Measurements from ENCODE around the gene CYYR1. TPM values are rescaled to one million over a fixed set of nuclear protein-coding genes. Genes with fewer than 3 reads are reported as not detected.
A peak's percentile ranks its signal among the peaks of the same experiment; 100 is the strongest.

The CYYR1 gene
- polyA plus RNA-seq, 1 donor (not counting 4 experiments of a cell fraction or from before 2014, with no cell fraction given): 1.5 TPM

- no peaks in the 10 kb centered on the region for H3K9me3 ChIP-seq (ENCODE audit: control insufficient read depth, low read depth, low read length)
- H3K9ac ChIP-seq (ENCODE audit: control insufficient read depth, extremely low read depth, insufficient read depth, low read length): no peak overlapping the region
- H3K36me3 ChIP-seq (ENCODE audit: control insufficient read depth in 2 of 2, extremely low read depth in 1 of 2, insufficient read depth in 2 of 2, low read length in 2 of 2): no peaks in the 10 kb centered on the region
- no peaks in the 10 kb centered on the region for H3K9me1 ChIP-seq (ENCODE audit: control insufficient read depth, extremely low read depth, insufficient read depth, low read length)
- TF ChIP-seq CTCF (optimal IDR thresholded peaks at IDR 0.05 in 1 of 3, IDR thresholded peaks at IDR 0.05 in 1 of 3, conservative IDR thresholded peaks at IDR 0.05 in 1 of 3; ENCODE audit: extremely low read depth in 1 of 3, insufficient read depth in 2 of 3, low read length in 3 of 3) (no peak), EZH2 (IDR thresholded peaks at IDR 0.05; ENCODE audit: low read length) (no peak)
- no peaks in the 10 kb centered on the region for H3K4me1 ChIP-seq (ENCODE audit: control insufficient read depth, extremely low read depth, insufficient read depth, low read length)
- FAIRE-seq (no peak), DNase-seq (ENCODE audit: low read depth, low spot score) (no peak)
- H2AFZ ChIP-seq (ENCODE audit: control insufficient read depth, low read length): no peak overlapping the region
- no peak overlapping the region for H3K27ac ChIP-seq (ENCODE audit: control insufficient read depth, insufficient read depth, low read length)
- H4K20me1 ChIP-seq (ENCODE audit: control insufficient read depth, extremely low read depth, insufficient read depth, low read length): no peaks in the 10 kb centered on the region
- H3K4me3 ChIP-seq (ENCODE audit: control insufficient read depth in 2 of 3, extremely low read depth in 1 of 3, insufficient read depth in 2 of 3, low read depth in 1 of 3, low read length in 3 of 3): no peak overlapping the region
- dilution Hi-C loops (cut with MboI; ENCODE audit: extremely low pct_ligation_motif_present, low sequenced_read_pairs): no loop called here
- H3K27me3 ChIP-seq (ENCODE audit: control insufficient read depth, extremely low read depth, insufficient read depth, low read length): no peaks in the 10 kb centered on the region
- H3K4me2 ChIP-seq (ENCODE audit: control insufficient read depth, extremely low read depth, insufficient read depth, low read depth, low read length): no peak overlapping the region
- no peaks in the 10 kb centered on the region for H3K79me2 ChIP-seq (ENCODE audit: control insufficient read depth, insufficient read depth, low read length)
Observed at GRCh38 chr21:26519142-26519541, 53.9 kb downstream of the CYYR1 start.

- no peak for TF ChIP-seq EZH2 (IDR thresholded peaks at IDR 0.05; ENCODE audit: low read length)
- no peak for FAIRE-seq
Observed at GRCh38 chr21:26515257-26515656, 57.8 kb downstream of the CYYR1 start.

GRCh38 chr21:26513212-26513611 lies 59.9 kb downstream of the CYYR1 start:
- peak overlapping the region; percentile 50 for H2AFZ ChIP-seq (ENCODE audit: control insufficient read depth, low read length)
- dilution Hi-C loops (cut with MboI; ENCODE audit: extremely low pct_ligation_motif_present, low sequenced_read_pairs): no loop called here
- TF ChIP-seq CTCF (optimal IDR thresholded peaks at IDR 0.05 in 1 of 3, IDR thresholded peaks at IDR 0.05 in 1 of 3, conservative IDR thresholded peaks at IDR 0.05 in 1 of 3; ENCODE audit: extremely low read depth in 1 of 3, insufficient read depth in 2 of 3, low read length in 3 of 3): no peak
- TF ChIP-seq EZH2 (IDR thresholded peaks at IDR 0.05; ENCODE audit: low read length): no peak
- H3K27me3 ChIP-seq (ENCODE audit: control insufficient read depth, extremely low read depth, insufficient read depth, low read length): no peaks in the 10 kb centered on the region
- FAIRE-seq (peak; percentile 81), DNase-seq (ENCODE audit: low read depth, low spot score) (peak; percentile 13)
- no peaks in the 10 kb centered on the region for H4K20me1 ChIP-seq (ENCODE audit: control insufficient read depth, extremely low read depth, insufficient read depth, low read length)
- no peaks in the 10 kb centered on the region for H3K79me2 ChIP-seq (ENCODE audit: control insufficient read depth, insufficient read depth, low read length)
- no peaks in the 10 kb centered on the region for H3K36me3 ChIP-seq (ENCODE audit: control insufficient read depth in 2 of 2, extremely low read depth in 1 of 2, insufficient read depth in 2 of 2, low read length in 2 of 2)
- peak overlapping the region; percentile 9 for H3K4me2 ChIP-seq (ENCODE audit: control insufficient read depth, extremely low read depth, insufficient read depth, low read depth, low read length)
- H3K9me1 ChIP-seq (ENCODE audit: control insufficient read depth, extremely low read depth, insufficient read depth, low read length): no peaks in the 10 kb centered on the region
- H3K27ac ChIP-seq (ENCODE audit: control insufficient read depth, insufficient read depth, low read length): peak overlapping the region; percentile 7
- H3K4me3 ChIP-seq (ENCODE audit: control insufficient read depth in 2 of 3, extremely low read depth in 1 of 3, insufficient read depth in 2 of 3, low read depth in 1 of 3, low read length in 3 of 3): no peak overlapping the region
- no peaks in the 10 kb centered on the region for H3K9me3 ChIP-seq (ENCODE audit: control insufficient read depth, low read depth, low read length)
- peaks cover 9% of the 10 kb centered on the region for H3K4me1 ChIP-seq (ENCODE audit: control insufficient read depth, extremely low read depth, insufficient read depth, low read length)
- no peak overlapping the region for H3K9ac ChIP-seq (ENCODE audit: control insufficient read depth, extremely low read depth, insufficient read depth, low read length)

More at GRCh38 chr21:26515257-26515656, 57.8 kb downstream of the CYYR1 start:
- Histone ChIP-seq H3K4me2 (ENCODE audit: control insufficient read depth, extremely low read depth, insufficient read depth, low read depth, low read length) (no peak overlapping the region), H3K9ac (ENCODE audit: control insufficient read depth, extremely low read depth, insufficient read depth, low read length) (no peak overlapping the region), H3K4me3 (ENCODE audit: control insufficient read depth in 2 of 3, extremely low read depth in 1 of 3, insufficient read depth in 2 of 3, low read depth in 1 of 3, low read length in 3 of 3) (no peak overlapping the region), H3K36me3 (ENCODE audit: control insufficient read depth in 2 of 2, extremely low read depth in 1 of 2, insufficient read depth in 2 of 2, low read length in 2 of 2) (no peaks in the 10 kb centered on the region), H3K4me1 (ENCODE audit: control insufficient read depth, extremely low read depth, insufficient read depth, low read length) (peaks cover 9% of the 10 kb centered on the region), H3K27me3 (ENCODE audit: control insufficient read depth, extremely low read depth, insufficient read depth, low read length) (no peaks in the 10 kb centered on the region), H4K20me1 (ENCODE audit: control insufficient read depth, extremely low read depth, insufficient read depth, low read length) (no peaks in the 10 kb centered on the region), H3K9me1 (ENCODE audit: control insufficient read depth, extremely low read depth, insufficient read depth, low read length) (no peaks in the 10 kb centered on the region), H3K9me3 (ENCODE audit: control insufficient read depth, low read depth, low read length) (no peaks in the 10 kb centered on the region), H3K27ac (ENCODE audit: control insufficient read depth, insufficient read depth, low read length) (no peak overlapping the region), H2AFZ (ENCODE audit: control insufficient read depth, low read length) (peak overlapping the region; percentile 27), H3K79me2 (ENCODE audit: control insufficient read depth, insufficient read depth, low read length) (no peaks in the 10 kb centered on the region)
- dilution Hi-C loops (cut with MboI; ENCODE audit: extremely low pct_ligation_motif_present, low sequenced_read_pairs): no loop called here
- DNase-seq (ENCODE audit: low read depth, low spot score): no peak

Measured in keratinocyte (primary cell).